SH-SY5Y (cell line): Measurements from ENCODE around the gene ZNF512.

Experiments
- GATA2 ChIP-seq: IDR thresholded peaks from 2 replicates; pipeline ENCODE4 v1.6.1; 2011; ENCODE audit warnings: mild to moderate bottlenecking, low read depth, low read length
- GATA3 ChIP-seq: IDR thresholded peaks from 2 replicates; pipeline ENCODE4 v1.6.1; 2011; ENCODE audit warnings: low read depth, mild to moderate bottlenecking, low read length, moderate library complexity

Gene ZNF512

GRCh38 chr2:27653397-27653796 lies 70.6 kb downstream of the ZNF512 start:
- TF ChIP-seq GATA2 (no peak), GATA3 (no peak)

- TF ChIP-seq GATA3 (no peak), GATA2 (no peak)
These were observed 72.5 kb downstream of the ZNF512 start for GRCh38 chr2:27655155-27655951.

- TF ChIP-seq GATA3 (no peak), GATA2 (no peak)
These were observed 78.5 kb downstream of the ZNF512 start for GRCh38 chr2:27661371-27661770.

GRCh38 chr2:27663285-27664153 lies 80.7 kb downstream of the ZNF512 start, which contains the start of the genes SLC4A1AP and SUPT7L:
TSS of gene SLC4A1AP (plus strand) at chr2:27663889. CDS start at chr2:27663915, 26 bp downstream.
TSS of gene SUPT7L (minus strand) at chr2:27663614. CDS start at chr2:27662192, 1,422 bp downstream.
- TF ChIP-seq GATA3 (no peak), GATA2 (peak; percentile 52)

- TF ChIP-seq GATA2 (no peak), GATA3 (no peak)
These were observed 81.3 kb downstream of the ZNF512 start for GRCh38 chr2:27664154-27664574.

- TF ChIP-seq GATA3, result no peak
- no peak for TF ChIP-seq GATA2
These were observed 82.0 kb downstream of the ZNF512 start for GRCh38 chr2:27664622-27665363.

GRCh38 chr2:27667446-27667845 lies 84.6 kb downstream of the ZNF512 start:
- TF ChIP-seq GATA3, result no peak
- no peak for TF ChIP-seq GATA2

- TF ChIP-seq GATA2 (no peak), GATA3 (no peak)
These were observed 88.4 kb downstream of the ZNF512 start for GRCh38 chr2:27671235-27671634.
